Hindlimb muscle (tissue), 1 donor: ENCODE data around the gene NPM1. TPM values are rescaled to one million over a fixed set of nuclear protein-coding genes. Genes with fewer than 3 reads are reported as not detected.
A peak's percentile ranks its signal among the peaks of the same experiment; 100 is the strongest.
"Not testable (repeated sequence)": the region's sequence is repeated elsewhere in the genome, so short reads cannot be mapped to it uniquely, and the experiment has no call there.

Experiments
- DNase-seq: peaks from one replicate; pipeline ENCODE4 v3.0.0-alpha.2; 2013
- polyA plus RNA-seq: library from polyadenylated mRNA; unstranded; fragments of 120-200 nt; gene quantifications from one replicate; pipeline ENCODE4 v1.2.1, GENCODE V29; 2013; ENCODE audit not compliant: insufficient read length

Gene NPM1, protein sequence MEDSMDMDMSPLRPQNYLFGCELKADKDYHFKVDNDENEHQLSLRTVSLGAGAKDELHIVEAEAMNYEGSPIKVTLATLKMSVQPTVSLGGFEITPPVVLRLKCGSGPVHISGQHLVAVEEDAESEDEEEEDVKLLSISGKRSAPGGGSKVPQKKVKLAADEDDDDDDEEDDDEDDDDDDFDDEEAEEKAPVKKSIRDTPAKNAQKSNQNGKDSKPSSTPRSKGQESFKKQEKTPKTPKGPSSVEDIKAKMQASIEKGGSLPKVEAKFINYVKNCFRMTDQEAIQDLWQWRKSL
- polyA plus RNA-seq: 860 TPM

DNA sequence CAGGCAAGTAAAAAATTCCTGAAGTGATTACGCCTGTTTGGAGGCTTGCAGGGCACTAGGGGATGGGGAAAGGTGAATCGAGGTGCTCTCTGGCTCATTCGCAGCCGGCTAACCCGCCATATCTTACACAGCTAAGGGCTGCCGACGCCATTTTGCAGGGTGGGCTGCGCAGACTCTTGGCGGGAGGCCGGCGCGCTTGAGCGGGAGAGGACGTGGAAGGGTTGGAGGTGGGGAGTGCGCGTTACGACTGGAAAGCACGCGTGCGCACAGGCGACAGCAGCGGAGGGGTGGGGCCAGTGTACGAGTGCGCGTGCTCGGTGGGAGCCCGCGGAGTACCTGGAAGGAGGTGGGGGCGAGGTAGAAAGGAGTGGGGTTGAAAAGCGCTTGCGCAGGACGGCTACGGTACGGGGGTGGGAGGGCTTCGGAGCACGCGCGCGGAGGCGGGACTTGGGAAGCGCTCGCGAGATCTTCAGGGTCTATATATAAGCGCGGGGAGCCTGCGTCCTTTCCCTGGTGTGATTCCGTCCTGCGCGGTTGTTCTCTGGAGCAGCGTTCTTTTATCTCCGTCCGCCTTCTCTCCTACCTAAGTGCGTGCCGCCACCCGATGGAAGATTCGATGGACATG, at the start of gene NPM1:
Gene NPM1 (plus strand): TSS at position 505 of the 625 bp plus-strand sequence. CDS start 100 bp downstream, at position 605.
- DNase-seq: peak; percentile 99

DNA sequence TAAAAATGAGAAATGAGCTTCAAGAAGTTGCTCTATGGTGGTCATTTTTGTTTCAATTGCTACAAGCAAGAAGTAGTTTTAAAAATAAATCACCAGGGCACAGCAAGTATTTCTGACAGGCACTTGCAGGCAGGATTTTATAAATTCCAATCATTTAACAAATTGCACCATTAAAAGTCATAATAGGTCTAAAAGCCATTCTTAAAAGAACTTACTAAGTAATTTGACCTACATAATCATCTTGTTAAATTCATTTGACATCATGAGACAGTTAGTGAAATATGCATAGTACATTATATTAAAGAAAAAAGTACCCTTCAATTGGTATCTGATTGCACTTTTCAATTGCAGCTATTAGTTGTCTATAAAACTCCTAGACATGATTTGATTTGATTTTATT, 47.6 kb upstream of the NPM1 start:
- no peak for DNase-seq

DNA sequence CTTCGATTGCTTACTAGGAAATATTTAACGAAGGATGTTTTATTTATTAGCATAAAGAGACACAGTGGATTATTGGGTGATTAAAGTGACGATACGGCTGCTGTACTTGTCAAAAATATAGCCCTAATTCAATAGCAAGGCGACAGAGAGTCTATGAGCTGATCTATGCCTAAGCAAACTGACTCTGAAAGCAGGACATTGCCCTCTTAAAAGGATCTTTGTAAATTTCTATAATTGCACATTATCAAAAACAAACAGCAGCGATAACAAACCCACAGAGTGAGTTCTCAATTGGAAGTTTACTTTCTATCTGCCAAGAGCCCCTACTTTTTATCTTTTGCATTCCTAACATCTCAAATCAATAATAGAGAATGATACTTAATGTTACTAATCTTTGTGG, 47.2 kb upstream of the NPM1 start:
- DNase-seq: no peak

DNA sequence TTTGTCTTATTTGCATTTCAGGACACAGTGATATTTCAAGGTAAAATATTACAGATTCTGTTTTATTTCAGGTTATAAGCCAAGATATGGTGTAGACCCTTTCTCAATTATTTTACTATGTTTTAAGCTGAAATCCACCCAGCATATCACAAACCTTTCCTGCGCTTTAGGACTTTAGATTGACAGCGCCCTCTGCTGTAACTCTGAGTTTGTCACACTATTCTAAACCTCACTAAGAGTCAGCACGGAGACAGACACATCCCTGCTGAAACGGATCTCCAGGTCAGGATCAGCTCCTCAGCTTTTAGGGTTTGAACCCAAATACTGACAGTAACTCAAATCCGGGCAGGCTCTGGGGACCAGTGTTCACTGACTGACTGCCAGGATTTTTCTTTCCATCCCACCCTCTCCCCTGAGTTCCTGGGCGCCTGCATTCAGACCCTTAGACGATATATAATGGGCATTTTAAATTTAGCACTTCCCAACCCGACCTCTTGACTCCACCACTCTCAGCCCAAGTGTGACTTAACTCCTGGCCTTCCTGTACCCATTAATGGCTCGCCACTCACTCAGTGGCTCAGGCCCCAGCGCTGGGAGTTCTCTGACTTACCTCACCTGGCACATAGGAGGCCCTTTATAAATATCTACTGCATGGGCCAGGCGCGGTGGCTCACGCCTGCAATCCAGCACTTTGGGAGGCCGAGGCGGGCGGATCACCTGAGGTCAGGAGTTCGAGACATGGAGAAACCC, 45.1 kb upstream of the NPM1 start:
- peak; percentile 45 for DNase-seq

DNA sequence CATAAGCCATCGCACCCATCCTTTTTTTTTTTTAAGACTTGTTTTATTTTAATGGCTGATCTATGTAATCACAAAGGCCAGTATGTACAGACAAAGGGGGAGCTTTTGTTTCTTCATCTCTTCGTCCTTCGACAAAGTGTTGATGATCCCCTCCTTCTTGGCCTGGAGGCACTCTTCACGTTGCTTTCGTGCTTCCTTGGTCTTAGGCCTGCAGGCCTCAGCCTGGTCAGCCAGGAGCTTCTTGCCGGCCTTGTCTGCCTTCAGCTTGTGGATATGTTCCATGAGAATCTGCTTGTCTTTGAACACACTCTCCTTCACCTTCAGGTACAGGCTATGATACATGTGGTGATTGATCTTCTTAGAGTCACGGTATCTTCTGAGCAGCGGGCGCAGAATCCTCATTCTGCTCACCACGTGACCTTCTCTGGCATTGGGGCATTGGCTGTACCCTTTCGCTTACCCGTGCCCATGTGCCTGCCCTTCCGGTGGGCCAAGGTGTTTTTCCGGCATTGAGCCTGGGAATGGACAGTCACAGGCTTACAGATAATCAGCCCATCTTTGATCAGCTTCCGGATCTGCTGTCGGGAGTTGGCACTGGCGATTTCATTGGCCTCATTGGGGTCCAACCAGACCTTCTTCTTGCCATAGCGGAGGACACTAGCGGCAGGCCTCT, 42.6 kb upstream of the NPM1 start:
- no peak for DNase-seq

DNA sequence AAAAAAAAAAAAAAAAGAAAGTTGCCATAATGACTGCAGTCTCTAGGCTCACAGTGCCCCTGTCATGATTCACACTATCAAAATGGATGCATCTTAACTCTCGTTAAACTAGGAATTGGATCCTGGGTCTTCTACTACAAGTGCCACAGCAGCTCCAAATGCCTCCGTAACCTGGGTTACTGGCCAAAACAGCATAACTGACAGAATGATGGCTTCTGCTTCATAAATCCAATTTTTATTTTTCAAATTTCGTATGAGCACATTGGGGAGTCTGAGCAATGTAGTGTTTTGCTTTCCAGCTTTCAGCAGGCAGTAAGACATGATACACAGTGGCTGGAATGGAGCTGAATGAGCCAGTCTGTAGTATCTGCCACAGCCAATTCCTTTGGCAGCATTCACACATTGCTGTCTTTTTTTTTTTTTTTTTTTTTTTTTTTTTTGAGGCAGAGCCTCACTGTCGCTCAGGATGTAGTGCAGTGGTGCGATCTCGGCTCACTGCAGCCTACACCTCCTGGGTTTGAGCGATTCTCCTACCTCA, 36.0 kb upstream of the NPM1 start:
- no peak for DNase-seq

DNA sequence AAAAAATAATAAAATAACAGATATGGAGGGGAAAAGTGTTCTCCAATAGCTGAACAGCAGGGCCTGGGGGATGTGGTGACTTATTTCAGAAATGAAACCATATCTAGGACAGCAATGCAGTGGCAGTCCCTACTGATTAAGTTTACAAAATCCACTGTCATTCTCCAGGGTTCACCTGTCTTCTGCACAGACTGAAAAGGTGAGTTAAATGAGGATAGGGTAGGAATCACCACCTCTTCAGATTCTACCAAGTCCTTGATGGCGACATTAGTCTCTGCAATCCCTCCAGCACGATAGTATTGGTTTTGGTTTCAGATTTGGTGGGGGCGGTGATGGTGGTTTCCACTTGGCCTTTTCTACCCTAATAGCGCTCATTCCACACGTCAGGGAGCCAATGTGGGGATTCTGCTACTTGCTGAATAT, 32.3 kb upstream of the NPM1 start:
- no peak for DNase-seq

DNA sequence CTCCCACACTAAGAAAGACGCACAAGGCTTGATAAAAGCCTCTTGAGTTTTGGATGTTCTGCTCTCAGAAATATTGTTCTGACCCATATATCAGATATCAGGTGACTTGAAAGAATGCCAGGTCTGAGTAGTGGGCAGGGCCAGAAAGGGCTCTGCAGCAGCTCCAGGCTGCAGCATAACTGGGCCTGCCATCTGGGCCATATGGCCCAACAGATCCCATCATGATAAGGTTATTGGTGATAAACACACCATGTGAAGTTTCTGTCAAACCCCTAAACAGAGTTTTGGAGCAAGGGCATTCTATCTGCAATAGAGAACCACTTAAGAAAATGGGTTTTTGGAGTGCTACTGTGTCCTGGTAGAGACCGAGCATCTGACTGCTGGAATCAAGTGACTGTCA, 29.8 kb upstream of the NPM1 start:
- DNase-seq: no peak

DNA sequence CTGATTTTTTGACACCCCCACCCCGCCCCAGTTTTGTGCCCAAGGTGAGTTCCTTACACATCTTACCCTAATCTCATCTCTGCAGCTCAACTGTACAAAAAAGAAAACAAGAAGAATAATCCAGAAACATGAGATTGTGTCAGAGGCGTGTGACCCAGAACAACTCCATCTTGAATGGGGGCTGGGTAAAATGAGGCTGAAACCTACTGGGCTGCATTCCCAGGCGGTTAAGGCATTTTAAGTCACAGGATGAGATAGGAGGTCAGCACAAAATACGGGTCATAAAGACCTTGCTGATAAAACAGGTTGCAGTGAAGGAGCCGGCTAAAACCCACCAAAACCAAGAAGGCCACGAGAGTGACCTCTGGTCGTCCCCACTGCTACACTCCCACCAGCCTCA, 26.5 kb upstream of the NPM1 start:
- DNase-seq: not testable (repeated sequence)

DNA sequence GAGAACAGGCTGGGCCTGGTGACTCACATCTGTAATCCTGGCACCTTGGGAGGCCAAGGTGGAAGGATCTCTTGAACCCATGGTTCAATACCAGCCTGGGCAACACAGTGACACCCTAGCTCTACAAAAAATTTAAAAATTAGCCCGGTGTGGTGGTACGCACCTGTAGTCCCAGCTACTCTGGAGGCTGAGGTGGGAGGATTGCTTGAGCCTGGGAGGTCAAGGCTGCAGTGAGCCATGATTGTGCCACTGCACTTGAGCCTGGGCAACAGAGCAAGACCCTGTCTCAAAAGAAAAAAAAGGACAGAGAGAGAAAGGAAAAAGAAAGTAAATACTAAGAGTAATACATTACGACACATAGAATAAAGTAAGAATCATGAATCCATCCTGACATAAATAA, 24.4 kb upstream of the NPM1 start:
- not testable (repeated sequence) for DNase-seq

DNA sequence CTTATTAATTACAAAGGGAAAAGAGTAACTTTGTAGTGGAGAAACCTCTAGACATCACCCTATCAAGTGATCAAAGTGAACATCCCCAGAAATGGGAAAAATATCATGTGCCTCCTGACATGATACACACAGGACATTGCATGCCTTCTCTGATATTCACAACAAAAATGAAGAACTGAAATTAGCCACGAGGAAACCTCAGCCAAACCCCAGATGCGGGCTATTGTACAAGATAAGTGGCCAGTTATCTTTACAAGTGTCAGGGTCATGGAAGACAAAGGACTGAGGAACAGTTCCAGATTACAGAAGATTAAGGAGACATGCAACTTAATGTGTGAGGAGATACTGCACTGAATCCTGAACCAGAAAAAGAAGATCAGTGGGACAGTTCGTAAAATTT, 23.8 kb upstream of the NPM1 start:
- DNase-seq: no peak

DNA sequence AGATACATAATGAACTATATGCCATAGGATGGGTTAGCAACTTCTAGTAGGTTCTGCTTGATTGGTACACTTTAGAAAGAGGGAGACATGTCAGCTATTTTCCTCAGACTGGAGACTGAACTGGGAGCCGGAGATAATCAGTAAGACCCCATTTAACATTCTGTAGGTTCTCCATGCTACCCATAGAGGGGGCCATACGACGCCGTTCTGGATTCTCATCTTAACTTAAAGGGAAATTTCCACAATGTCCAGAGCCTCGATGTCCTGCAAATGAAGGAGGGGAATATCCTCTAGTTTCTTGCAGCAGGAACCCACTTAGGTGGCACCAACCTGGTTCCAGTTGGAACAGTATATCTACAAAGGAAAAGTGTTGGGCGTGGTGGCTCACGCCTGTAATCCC, 22.3 kb upstream of the NPM1 start:
- DNase-seq: no peak

DNA sequence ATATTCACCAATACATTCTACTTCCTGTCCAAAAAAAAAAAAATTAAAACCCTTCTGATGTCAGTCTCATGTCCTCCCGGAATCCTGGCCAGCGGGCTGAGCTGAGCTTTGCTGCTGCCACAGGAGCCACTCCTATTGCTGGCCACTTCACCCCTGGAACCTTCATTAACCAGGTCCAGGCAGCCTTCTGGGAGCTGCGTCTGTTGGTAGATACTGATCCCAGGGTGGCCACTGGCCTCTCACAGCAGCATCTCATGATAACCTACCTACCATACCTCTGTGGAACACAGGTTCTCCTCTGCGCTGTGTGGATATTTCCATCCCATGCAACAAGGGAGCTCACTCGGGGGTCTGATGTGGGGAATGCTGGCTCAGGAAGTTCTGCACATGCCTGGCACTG, 21.0 kb upstream of the NPM1 start:
- DNase-seq: no peak

DNA sequence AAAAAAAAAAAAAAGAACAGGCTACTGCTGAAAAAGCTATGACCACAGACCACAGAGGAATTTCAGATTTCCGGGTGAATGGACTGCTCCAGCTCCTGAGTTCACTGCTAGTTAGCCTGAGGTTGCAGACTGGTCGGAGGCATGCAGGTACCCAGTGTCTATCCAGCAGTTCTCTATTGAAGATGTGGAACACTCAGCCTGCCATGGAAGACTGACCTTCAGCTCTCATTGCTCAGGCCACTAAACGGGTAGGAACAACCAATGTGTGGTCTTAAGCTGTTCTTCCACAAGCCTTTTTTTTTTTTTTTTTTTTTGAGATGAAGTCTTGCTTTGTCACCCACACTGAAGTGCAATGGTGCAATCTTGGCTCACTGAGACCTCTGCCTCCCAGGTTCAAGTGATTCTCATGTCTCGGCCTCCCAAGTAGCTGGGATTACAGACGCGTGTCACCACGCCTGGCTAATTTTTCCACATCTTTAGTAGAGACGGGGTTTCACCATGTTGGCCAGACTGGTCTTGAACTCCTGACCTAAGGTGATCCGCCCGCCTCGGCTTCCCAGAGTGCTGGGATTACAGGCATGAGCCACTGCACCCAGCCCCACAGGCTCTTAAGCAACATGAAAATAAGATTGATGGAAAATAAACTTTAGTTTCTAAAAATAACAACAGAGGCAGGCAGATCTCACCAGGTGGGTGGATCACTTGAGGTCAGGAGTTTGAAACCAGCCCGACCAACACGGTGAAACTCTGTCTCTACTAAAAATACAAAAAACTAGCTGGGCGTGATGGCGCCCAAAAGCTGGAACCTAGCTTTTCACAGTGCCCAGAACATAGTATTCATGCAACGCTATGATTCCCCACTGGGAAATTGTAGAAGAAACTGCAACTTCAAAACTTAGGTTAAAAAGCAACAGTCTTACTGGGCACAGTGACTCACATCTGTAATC, 20.0 kb upstream of the NPM1 start:
- DNase-seq: no peak

DNA sequence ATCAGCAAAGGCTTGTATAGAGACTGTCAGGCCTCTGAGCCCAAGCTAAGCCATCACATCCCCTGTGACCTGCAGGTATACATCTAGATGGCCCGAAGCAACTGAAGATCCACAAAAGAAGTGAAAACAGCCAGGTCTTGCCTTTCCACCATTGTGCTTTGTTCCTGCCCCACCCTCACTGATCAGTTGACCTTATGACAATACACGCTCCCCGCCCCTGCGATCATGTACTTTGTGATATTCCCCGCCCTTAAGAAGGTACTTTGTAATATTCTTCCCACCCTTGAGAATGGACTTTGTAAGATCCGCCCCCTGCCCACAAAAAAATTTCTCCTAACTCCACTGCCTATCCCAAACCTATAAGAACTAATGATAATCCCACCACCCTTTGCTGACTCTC, 18.6 kb upstream of the NPM1 start:
- DNase-seq: no peak

DNA sequence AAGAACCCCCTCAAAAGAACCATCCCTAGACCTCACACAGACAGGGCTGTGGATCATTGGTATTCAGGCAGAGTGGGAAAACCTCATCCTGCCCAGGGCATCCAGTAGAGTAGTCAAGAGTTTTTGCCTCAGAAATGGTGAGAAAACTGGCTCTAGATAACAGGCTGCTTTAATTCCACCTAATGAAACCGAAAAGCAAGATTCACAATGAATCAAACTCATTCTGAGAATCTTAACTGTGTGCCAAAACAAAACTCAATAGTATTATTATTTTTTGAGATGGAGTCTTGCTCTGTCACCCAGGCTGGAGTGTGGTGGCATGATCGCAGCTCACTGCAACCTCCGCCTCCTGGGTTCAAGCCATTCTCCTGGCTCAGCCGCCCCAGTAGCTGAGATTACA, 17.8 kb upstream of the NPM1 start:
- no peak for DNase-seq

DNA sequence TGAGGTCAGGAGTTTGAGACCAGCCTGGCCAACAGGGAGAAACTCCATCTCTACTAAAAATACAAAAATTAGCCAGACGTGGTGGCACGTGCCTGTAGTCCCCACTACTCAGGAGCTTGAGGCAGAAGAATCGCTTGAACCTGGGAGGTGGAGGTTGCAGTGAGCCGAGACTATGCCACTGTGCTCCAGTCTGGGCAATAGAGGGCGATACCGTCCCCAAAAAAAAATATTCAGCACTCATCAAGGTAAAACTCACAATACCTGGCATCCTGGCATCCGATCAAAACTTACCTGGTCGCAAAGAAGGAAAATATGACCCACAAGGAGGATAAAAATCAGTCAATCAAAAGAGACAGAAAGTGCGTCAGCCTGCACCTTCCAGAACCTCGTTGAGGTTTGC, 16.8 kb upstream of the NPM1 start:
- DNase-seq: not testable (repeated sequence)

DNA sequence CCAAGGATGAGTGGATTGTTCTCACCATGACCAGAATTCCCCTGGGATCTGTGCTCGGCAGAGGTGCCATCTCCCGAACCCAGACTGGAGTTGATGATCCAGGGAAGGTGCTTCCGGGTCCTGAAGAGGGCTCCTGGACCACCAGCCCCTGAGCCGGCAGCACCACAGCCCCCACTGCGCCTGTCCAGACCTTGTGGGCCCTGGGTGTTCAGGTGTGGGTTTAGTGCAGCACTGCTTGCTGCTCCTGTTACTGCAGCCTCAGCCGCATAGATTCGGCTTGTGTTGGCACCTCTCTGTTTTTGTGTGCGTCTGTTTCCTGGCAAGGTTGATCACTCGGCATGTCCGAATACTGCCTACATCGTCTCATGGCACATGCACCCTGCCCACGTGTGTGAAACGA, 16.3 kb upstream of the NPM1 start:
- DNase-seq: no peak

DNA sequence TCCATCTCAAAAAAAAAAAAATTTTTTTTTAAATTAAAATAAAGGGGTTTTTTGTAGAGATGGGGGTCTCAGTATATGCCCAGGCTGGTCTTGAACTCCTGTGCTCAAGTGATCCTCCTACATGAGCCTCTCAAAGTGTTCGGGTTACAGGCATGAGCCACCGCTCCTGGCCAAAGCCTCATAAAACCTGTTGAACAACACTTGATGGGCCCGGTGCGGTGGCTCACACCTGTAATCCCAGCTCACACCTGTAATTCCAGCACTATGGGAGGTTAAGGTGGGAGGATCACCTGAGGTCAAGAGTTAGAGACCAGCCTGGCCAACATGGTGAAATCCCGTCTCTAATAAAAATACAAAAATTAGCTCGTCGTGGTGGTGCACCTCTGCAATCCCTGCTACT, 7.7 kb upstream of the NPM1 start:
- no peak for DNase-seq

DNA sequence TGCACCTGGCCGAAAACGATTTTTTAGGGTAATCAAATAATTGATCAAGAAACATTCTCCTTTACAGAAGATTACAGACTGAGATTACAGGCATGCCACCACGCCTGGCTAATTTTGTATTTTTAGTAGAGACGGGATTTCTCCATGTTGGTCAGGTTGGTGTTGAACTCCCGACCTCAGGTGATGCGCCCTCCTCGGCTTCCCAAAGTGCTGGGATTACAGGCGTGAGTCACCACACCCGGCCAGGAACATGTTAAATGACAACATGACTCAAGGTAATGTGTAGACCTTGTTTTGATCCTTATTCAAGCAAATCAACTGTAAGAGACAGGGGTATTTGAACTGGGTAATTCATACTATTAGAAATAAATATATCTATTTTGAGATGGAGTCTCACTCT, 3.2 kb upstream of the NPM1 start:
- not testable (repeated sequence) for DNase-seq

DNA sequence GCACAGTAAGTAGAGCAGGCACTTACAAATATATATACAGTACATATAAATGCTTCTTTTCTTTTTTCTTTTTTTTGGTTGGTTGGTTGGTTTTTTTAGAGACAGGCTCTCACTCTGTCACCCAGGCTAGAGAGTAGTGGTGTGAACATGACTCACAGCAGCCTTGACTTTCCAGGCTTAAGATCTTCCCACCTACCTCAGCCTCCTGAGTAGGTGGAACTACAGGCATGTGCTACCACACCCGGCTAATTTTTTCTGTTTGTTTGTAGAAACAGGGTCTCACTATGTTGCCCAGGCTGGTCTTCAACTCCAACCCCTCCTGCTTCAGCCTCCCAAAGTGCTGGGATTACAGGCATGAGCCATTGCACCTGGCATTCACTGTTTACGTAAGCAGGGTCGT, 2.6 kb upstream of the NPM1 start:
- not testable (repeated sequence) for DNase-seq
